CD14-positive monocyte (primary cell): ENCODE results near the gene RBM17. TPM values are rescaled to one million over a fixed set of nuclear protein-coding genes. Genes with fewer than 3 reads are reported as not detected.

ENCODE experiments used
- DNase-seq, 3 donors: peaks; one replicate each; pipeline ENCODE4 v3.0.0-alpha.2; 2011 to 2022
- H2AFZ ChIP-seq: 2 replicates; pipeline ENCODE4 v1.6.0; 2012; ENCODE audit warnings: mild to moderate bottlenecking, low read depth, low read length, inconsistent platforms; ENCODE audit not compliant: insufficient read depth, poor library complexity, severe bottlenecking
- H3K27ac ChIP-seq, 2 donors: 1 replicate in 1 of 2; 2 replicates in 1 of 2; pipeline ENCODE4 v1.5.1; 2012 to 2013; ENCODE audit warnings: low read length in 2 of 2, control low read depth in 1 of 2, inconsistent platforms in 1 of 2, low read depth in 1 of 2, mild to moderate bottlenecking in 1 of 2
- H3K27me3 ChIP-seq, 2 donors: one replicate each; pipeline versions ENCODE4 v1.6.0 to v1.6.1; 2011 to 2013; ENCODE audit warnings: low read length in 2 of 2; ENCODE audit not compliant: control insufficient read depth in 2 of 2, insufficient read depth in 2 of 2
- H3K36me3 ChIP-seq, 2 donors: replicated peaks in 1 of 2; 1 replicate in 1 of 2; 2 replicates in 1 of 2; pipeline versions ENCODE4 v1.5.1 to v1.6.1; 2012 to 2013; ENCODE audit warnings: low read length in 2 of 2, control low read depth in 1 of 2, inconsistent platforms in 1 of 2, mild to moderate bottlenecking in 1 of 2; ENCODE audit not compliant: insufficient read depth in 2 of 2, control insufficient read depth in 1 of 2
- H3K4me1 ChIP-seq, 2 donors: 1 replicate in 1 of 2; 2 replicates in 1 of 2; pipeline versions ENCODE4 v1.5.1 to v1.6.1; 2012 to 2013; ENCODE audit warnings: low read length in 2 of 2, control low read depth in 1 of 2, inconsistent platforms in 1 of 2, mild to moderate bottlenecking in 1 of 2, moderate library complexity in 1 of 2; ENCODE audit not compliant: insufficient read depth in 2 of 2, control insufficient read depth in 1 of 2
- H3K4me2 ChIP-seq: replicated peaks from 2 replicates; pipeline ENCODE3; 2012; ENCODE audit warnings: low read length, moderate library complexity, mild to moderate bottlenecking; ENCODE audit not compliant: poor library complexity, severe bottlenecking; ENCODE audit errors: extremely low read depth
- H3K4me3 ChIP-seq, 3 experiments: fragments of 200-600 bp in 1 of 3; sonication (generic) in 1 of 3; replicated peaks in 1 of 3; 1 replicate in 2 of 3; 2 replicates in 1 of 3; pipeline ENCODE4 v1.5.1; 2011 to 2013; ENCODE audit warnings: low read length in 3 of 3, mild to moderate bottlenecking in 3 of 3, control low read depth in 2 of 3, low read depth in 2 of 3, inconsistent platforms in 1 of 3, moderate library complexity in 1 of 3
- H3K79me2 ChIP-seq: 2 replicates; pipeline ENCODE4 v1.6.0; 2012; ENCODE audit warnings: mild to moderate bottlenecking, control low read depth, inconsistent platforms, low read length, moderate library complexity; ENCODE audit not compliant: insufficient read depth
- H3K9ac ChIP-seq: 2 replicates; pipeline ENCODE4 v1.6.0; 2017; ENCODE audit warnings: low read length, mild to moderate bottlenecking; ENCODE audit not compliant: insufficient read depth, poor library complexity, severe bottlenecking
- H3K9me3 ChIP-seq, 2 donors: replicated peaks in 1 of 2; 1 replicate in 1 of 2; 2 replicates in 1 of 2; pipeline versions ENCODE4 v1.5.1 to v1.6.1; 2012 to 2013; ENCODE audit warnings: low read length in 2 of 2, control low read depth in 1 of 2; ENCODE audit not compliant: control insufficient read depth in 1 of 2, insufficient read depth in 1 of 2
- H4K20me1 ChIP-seq: 2 replicates; pipeline ENCODE4 v1.6.0; 2012; ENCODE audit warnings: mild to moderate bottlenecking, low read length, control low read depth, moderate library complexity; ENCODE audit not compliant: insufficient read depth
- H3K27ac Mint-ChIP-seq, 7 donors: one replicate each; pipeline ENCODE4 v1.8.0; 2020; ENCODE audit warnings: mild to moderate bottlenecking in 7 of 7, mixed read lengths in 7 of 7, moderate library complexity in 6 of 7, inconsistent platforms in 2 of 7
- H3K27me3 Mint-ChIP-seq, 3 donors: one replicate each; pipeline ENCODE4 v1.8.0; 2021 to 2022; ENCODE audit warnings: low read depth in 3 of 3, mild to moderate bottlenecking in 3 of 3, mixed read lengths in 3 of 3, moderate library complexity in 3 of 3, inconsistent platforms in 1 of 3
- H3K36me3 Mint-ChIP-seq, 2 donors: one replicate each; pipeline ENCODE4 v1.8.0; 2020; ENCODE audit warnings: mixed read lengths in 2 of 2, inconsistent platforms in 1 of 2, mild to moderate bottlenecking in 1 of 2
- H3K4me1 Mint-ChIP-seq: one replicate; pipeline ENCODE4 v1.8.0; 2020; ENCODE audit warnings: mild to moderate bottlenecking, mixed read lengths
- H3K4me3 Mint-ChIP-seq, 2 donors: one replicate each; pipeline ENCODE4 v1.8.0; 2020; ENCODE audit warnings: mild to moderate bottlenecking in 2 of 2, mixed read lengths in 2 of 2, moderate library complexity in 1 of 2
- H3K9me3 Mint-ChIP-seq, 7 donors: one replicate each; pipeline ENCODE4 v1.8.0; 2020 to 2022; ENCODE audit warnings: mixed read lengths in 7 of 7, mild to moderate bottlenecking in 6 of 7, moderate library complexity in 6 of 7, inconsistent platforms in 2 of 7
- WGBS: methylation state at CpG from one replicate; pipeline ENCODE4 v1.1.5; 2013; ENCODE audit warnings: missing lambda C conversion rate; ENCODE audit not compliant: insufficient coverage; 5-methylcytosine and 5-hydroxymethylcytosine counted together
- intact Hi-C, 2 donors: fragments of 100-400 bp; cut with micrococcal nuclease; formaldehyde crosslinking; loops; one replicate each; pipeline versions ENCODE4 v1.15.0 to v1.15.1; 2023
- polyA plus RNA-seq, 3 donors: library from polyadenylated mRNA; depleted of rRNA in 1 of 3; unstranded in 2 of 3; stranded (reverse) in 1 of 3; fragments of 300-500 nt in 2 of 3; fragments of >200 nt in 1 of 3; fragmentation: Illumina TruSeq in 2 of 3; gene quantifications; 1 replicate in 2 of 3; 2 replicates in 1 of 3; pipeline ENCODE4 v1.2.3, GENCODE V29; 2012 to 2021
- TF ChIP-seq, protein P1 (sequence below): fragments of 200-600 bp; IDR thresholded peaks from one replicate; pipeline ENCODE4 v1.8.0; 2022; ENCODE audit warnings: antibody characterized with exemption, mild to moderate bottlenecking

The RBM17 gene
- polyA plus RNA-seq, 3 donors, result 37.2 to 51.4 (median 44.5) TPM

DNA sequence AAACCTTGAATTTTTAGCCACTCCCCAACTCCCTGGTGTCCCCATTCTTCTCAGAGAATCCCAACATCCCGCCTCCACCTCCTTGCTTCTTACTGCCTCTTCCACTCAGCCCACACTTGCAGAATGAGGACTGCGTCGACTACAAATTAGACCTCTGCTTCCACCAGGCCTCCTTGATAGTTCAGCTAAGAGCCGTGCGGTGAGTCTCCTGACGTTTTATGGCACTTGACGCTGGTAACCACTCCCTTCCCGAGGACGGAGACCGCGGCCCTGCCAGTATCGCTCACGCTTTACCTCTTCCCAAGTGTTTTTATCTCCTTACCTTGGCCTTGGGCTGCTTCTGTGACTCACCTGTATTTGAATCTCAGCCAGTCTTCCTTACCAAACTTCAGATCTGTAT is 31.1 kb downstream of the RBM17 start:
- Histone ChIP-seq H3K79me2 (no peaks in the 10 kb centered on the region), H3K27ac (no peak overlapping the region), H2AFZ (no peak overlapping the region), H4K20me1 (no peaks in the 10 kb centered on the region), H3K27me3 (no peaks in the 10 kb centered on the region), H3K4me1 (peaks cover 12 to 15% of the 10 kb centered on the region in 2 donors), H3K4me3 (no peak overlapping the region), H3K36me3 (peaks cover 15 to 22% of the 10 kb centered on the region in 2 donors), H3K9ac (no peak overlapping the region), H3K4me2 (no peak overlapping the region), H3K9me3 (no peaks in the 10 kb centered on the region)
- Mint-ChIP-seq H3K4me1 (peaks cover 17% of the 10 kb centered on the region), H3K36me3 (peaks cover 13 to 15% of the 10 kb centered on the region in 2 donors), H3K4me3 (no peak overlapping the region), H3K27ac (peak overlapping the region in 1 of 7 donors; percentile 30), H3K9me3 (peaks cover 0 to 2% (median 0%) of the 10 kb centered on the region in 7 donors), H3K27me3 (peaks cover 0 to 8% (median 1%) of the 10 kb centered on the region in 3 donors)
- WGBS, result 92% methylated on average over 13 of the region's 13 CpGs
- DNase-seq, result no peak
- intact Hi-C loops, result no loop called here
- TF ChIP-seq, protein P1, sequence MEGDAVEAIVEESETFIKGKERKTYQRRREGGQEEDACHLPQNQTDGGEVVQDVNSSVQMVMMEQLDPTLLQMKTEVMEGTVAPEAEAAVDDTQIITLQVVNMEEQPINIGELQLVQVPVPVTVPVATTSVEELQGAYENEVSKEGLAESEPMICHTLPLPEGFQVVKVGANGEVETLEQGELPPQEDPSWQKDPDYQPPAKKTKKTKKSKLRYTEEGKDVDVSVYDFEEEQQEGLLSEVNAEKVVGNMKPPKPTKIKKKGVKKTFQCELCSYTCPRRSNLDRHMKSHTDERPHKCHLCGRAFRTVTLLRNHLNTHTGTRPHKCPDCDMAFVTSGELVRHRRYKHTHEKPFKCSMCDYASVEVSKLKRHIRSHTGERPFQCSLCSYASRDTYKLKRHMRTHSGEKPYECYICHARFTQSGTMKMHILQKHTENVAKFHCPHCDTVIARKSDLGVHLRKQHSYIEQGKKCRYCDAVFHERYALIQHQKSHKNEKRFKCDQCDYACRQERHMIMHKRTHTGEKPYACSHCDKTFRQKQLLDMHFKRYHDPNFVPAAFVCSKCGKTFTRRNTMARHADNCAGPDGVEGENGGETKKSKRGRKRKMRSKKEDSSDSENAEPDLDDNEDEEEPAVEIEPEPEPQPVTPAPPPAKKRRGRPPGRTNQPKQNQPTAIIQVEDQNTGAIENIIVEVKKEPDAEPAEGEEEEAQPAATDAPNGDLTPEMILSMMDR, result no peak

DNA sequence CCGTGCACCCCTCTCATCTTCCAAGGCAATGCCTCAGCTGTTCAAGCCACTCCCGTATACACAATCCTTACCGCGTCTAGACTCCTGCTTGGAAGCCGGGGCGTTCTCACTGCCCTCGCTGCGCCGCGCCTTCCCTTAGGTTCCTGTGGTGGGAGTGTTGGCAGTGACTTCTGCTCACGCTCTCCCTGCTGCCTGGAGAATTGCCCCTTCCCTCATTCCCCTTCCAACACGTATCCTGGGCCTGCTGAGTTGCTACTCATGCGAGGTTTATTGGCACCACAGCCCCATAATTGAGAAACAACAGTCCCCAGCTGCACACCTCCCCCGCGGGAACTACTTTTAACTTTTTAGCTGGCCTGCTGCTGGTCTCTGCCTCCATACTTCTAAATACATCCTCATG is 31.9 kb downstream of the RBM17 start:
- peaks cover 8 to 15% of the 10 kb centered on the region in 2 donors for H3K36me3 ChIP-seq
- peaks cover 23% of the 10 kb centered on the region for H3K4me1 Mint-ChIP-seq
- TF ChIP-seq, protein P1, result no peak
- no peak overlapping the region for H3K27ac ChIP-seq
- H3K4me2 ChIP-seq, result no peak overlapping the region
- H4K20me1 ChIP-seq, result no peaks in the 10 kb centered on the region
- intact Hi-C loops, result no loop called here
- peaks cover 7 to 8% of the 10 kb centered on the region in 2 donors for H3K36me3 Mint-ChIP-seq
- 51% methylated on average over 4 of the region's 15 CpGs for WGBS
- no peaks in the 10 kb centered on the region for H3K9me3 ChIP-seq
- no peak overlapping the region for H3K4me3 Mint-ChIP-seq
- peaks cover 17 to 22% of the 10 kb centered on the region in 2 donors for H3K4me1 ChIP-seq
- peak overlapping the region in 1 of 7 donors; percentile 25 for H3K27ac Mint-ChIP-seq
- peaks cover 0 to 2% (median 0%) of the 10 kb centered on the region in 7 donors for H3K9me3 Mint-ChIP-seq
- DNase-seq, result no peak
- H2AFZ ChIP-seq, result no peak overlapping the region
- no peaks in the 10 kb centered on the region for H3K79me2 ChIP-seq
- peaks cover 0 to 8% (median 1%) of the 10 kb centered on the region in 3 donors for H3K27me3 Mint-ChIP-seq
- no peaks in the 10 kb centered on the region for H3K27me3 ChIP-seq
- no peak overlapping the region for H3K9ac ChIP-seq
- H3K4me3 ChIP-seq, result no peak overlapping the region
